Neural crest cell (in vitro differentiated cells): ENCODE results near the gene C1QL2. TPM values are rescaled to one million over a fixed set of nuclear protein-coding genes. Genes with fewer than 3 reads are reported as not detected.

Experiments used
- DNase-seq: peaks from one replicate; pipeline ENCODE4 v3.0.0; 2021; ENCODE audit warnings: low read depth, mixed read lengths, low spot score
- H3K27ac Mint-ChIP-seq: one replicate; pipeline ENCODE4 v1.8.0; 2021; ENCODE audit warnings: mild to moderate bottlenecking, mixed read lengths; ENCODE audit not compliant: unreplicated experiment
- H3K27me3 Mint-ChIP-seq: 2 replicates; pipeline ENCODE4 v1.8.0; 2021; ENCODE audit warnings: low read depth, mild to moderate bottlenecking, mixed read lengths
- H3K36me3 Mint-ChIP-seq: 2 replicates; pipeline ENCODE4 v1.8.0; 2021; ENCODE audit warnings: low read depth, mild to moderate bottlenecking, mixed read lengths
- H3K4me1 Mint-ChIP-seq: 2 replicates; pipeline ENCODE4 v1.8.0; 2021; ENCODE audit warnings: mixed read lengths
- H3K4me3 Mint-ChIP-seq: one replicate; pipeline ENCODE4 v1.8.0; 2021; ENCODE audit warnings: mild to moderate bottlenecking, mixed read lengths
- H3K9me3 Mint-ChIP-seq: 2 replicates; pipeline ENCODE4 v1.8.0; 2021; ENCODE audit warnings: mixed read lengths
- total RNA-seq: library from RNA; stranded (reverse); gene quantifications from 2 replicates; pipeline ENCODE4 v1.2.1, GENCODE V29; 2021
- TF ChIP-seq, protein P1 (sequence below): fragments of 200-600 bp; sonication (generic); conservative IDR thresholded peaks from 2 replicates; pipeline ENCODE4 v1.5.0; 2021; ENCODE audit warnings: antibody characterized with exemption, mild to moderate bottlenecking

C1QL2 gene
- total RNA-seq, 1 donor from 2014 or later, result not detected

- TF ChIP-seq, protein P1, sequence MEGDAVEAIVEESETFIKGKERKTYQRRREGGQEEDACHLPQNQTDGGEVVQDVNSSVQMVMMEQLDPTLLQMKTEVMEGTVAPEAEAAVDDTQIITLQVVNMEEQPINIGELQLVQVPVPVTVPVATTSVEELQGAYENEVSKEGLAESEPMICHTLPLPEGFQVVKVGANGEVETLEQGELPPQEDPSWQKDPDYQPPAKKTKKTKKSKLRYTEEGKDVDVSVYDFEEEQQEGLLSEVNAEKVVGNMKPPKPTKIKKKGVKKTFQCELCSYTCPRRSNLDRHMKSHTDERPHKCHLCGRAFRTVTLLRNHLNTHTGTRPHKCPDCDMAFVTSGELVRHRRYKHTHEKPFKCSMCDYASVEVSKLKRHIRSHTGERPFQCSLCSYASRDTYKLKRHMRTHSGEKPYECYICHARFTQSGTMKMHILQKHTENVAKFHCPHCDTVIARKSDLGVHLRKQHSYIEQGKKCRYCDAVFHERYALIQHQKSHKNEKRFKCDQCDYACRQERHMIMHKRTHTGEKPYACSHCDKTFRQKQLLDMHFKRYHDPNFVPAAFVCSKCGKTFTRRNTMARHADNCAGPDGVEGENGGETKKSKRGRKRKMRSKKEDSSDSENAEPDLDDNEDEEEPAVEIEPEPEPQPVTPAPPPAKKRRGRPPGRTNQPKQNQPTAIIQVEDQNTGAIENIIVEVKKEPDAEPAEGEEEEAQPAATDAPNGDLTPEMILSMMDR, result no peak
- H3K36me3 Mint-ChIP-seq, result no peaks in the 10 kb centered on the region
- no peak for DNase-seq
- no peak overlapping the region for H3K4me3 Mint-ChIP-seq
- H3K4me1 Mint-ChIP-seq, result no peaks in the 10 kb centered on the region
- no peaks in the 10 kb centered on the region for H3K9me3 Mint-ChIP-seq
- no peaks in the 10 kb centered on the region for H3K27me3 Mint-ChIP-seq
- no peak overlapping the region for H3K27ac Mint-ChIP-seq
These were observed 20.7 kb upstream of the C1QL2 start for GRCh38 chr2:119179202-119179601.

GRCh38 chr2:119178776-119179175, 20.2 kb upstream of the C1QL2 start:
- no peaks in the 10 kb centered on the region for H3K4me1 Mint-ChIP-seq
- no peak for DNase-seq
- H3K9me3 Mint-ChIP-seq, result no peaks in the 10 kb centered on the region
- H3K36me3 Mint-ChIP-seq, result no peaks in the 10 kb centered on the region
- no peak overlapping the region for H3K27ac Mint-ChIP-seq
- no peak overlapping the region for H3K4me3 Mint-ChIP-seq
- TF ChIP-seq, protein P1, result no peak
- no peaks in the 10 kb centered on the region for H3K27me3 Mint-ChIP-seq

- Mint-ChIP-seq H3K9me3 (no peaks in the 10 kb centered on the region), H3K27me3 (no peaks in the 10 kb centered on the region)
These were observed 19.3 kb upstream of the C1QL2 start for GRCh38 chr2:119177838-119178190.

GRCh38 chr2:119177171-119177837, 18.8 kb upstream of the C1QL2 start:
- DNase-seq, result no peak
- Mint-ChIP-seq H3K36me3 (no peaks in the 10 kb centered on the region), H3K9me3 (no peaks in the 10 kb centered on the region), H3K4me3 (no peak overlapping the region), H3K27ac (no peak overlapping the region), H3K27me3 (no peaks in the 10 kb centered on the region), H3K4me1 (no peaks in the 10 kb centered on the region)
- TF ChIP-seq, protein P1, result no peak

More at GRCh38 chr2:119177838-119178190, 19.3 kb upstream of the C1QL2 start:
- no peaks in the 10 kb centered on the region for H3K4me1 Mint-ChIP-seq
- DNase-seq, result no peak
- TF ChIP-seq, protein P1, result no peak
- no peak overlapping the region for H3K4me3 Mint-ChIP-seq
- H3K27ac Mint-ChIP-seq, result no peak overlapping the region
- H3K36me3 Mint-ChIP-seq, result no peaks in the 10 kb centered on the region

DNA sequence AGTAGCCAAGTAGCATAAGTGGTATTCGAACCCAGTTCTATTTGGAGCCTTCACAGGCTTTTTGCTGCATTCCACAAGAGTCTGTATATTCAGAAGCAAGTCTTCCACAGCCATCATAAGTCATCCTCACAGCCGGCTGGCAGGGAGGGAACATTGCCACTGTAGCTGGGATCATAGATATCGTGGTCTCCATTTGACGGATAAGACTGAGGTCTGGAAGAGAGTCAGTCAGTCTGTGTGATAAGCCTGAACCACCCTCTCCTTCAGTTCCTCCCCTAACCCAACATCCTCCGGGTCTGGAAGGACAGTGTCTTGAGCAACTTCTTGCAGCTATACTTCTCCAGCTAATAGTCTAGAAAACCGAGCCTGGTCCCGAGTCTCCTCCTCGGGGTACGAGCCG, 17.0 kb upstream of the C1QL2 start:
- Mint-ChIP-seq H3K27me3 (peaks cover 5% of the 10 kb centered on the region), H3K36me3 (no peaks in the 10 kb centered on the region), H3K9me3 (no peaks in the 10 kb centered on the region), H3K4me1 (no peaks in the 10 kb centered on the region), H3K27ac (no peak overlapping the region), H3K4me3 (no peak overlapping the region)
- TF ChIP-seq, protein P1, result no peak
- DNase-seq, result no peak
